ENCODE measurements around the gene CTXN1. TPM values are rescaled to one million over a fixed set of nuclear protein-coding genes. Genes with fewer than 3 reads are reported as not detected.

The CTXN1 gene
- total and polyA plus RNA-seq, 2 experiments from 2014 or later: 5.2 to 14.5 TPM

DNA sequence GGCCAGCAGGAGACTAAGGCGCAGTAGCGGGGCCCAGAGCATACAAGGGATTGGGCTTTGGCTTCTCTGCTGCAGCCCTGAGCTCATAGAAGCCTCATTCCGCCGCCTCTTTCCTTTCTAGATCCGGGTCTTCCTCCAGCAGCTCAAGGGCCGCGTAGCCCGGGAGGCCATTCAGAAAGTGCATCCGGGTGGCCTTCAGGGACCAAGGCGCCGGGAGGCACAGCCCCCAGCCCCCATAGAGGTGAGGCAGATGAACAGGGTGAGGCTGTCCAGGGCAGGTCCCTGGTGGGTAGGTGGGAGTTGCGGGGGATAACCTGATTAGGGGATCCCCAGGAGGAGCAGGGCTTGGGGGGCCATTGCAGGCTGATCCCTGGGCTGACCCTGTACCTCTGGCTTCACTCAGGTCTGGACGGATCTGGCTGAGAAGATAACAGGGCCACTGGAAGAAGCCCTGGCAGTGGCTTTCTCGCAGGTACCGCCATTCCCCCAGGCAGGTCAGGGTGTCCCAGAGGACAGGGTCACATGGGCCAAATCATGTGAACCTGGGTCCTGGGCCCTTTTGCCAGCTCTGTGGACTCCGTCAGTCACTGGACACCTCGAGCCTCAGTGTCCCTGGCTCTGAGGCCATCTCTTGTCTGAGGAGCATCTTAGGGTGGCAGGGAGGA lies 4.5 kb downstream of the CTXN1 start:
- 88% methylated on average over 17 of the region's 17 CpGs for WGBS (ENCODE audit: low lambda C conversion rate, missing lambda C conversion rate)
- H3K4me3 ChIP-seq: no peak overlapping the region
- H3K9me2 ChIP-seq (replicated peaks; ENCODE audit: insufficient read depth): no peaks in the 10 kb centered on the region
- H3K4me1 ChIP-seq (ENCODE audit: insufficient read depth): peaks cover 32% of the 10 kb centered on the region
- H3K79me2 ChIP-seq: no peaks in the 10 kb centered on the region
- no peaks in the 10 kb centered on the region for H3K9me3 ChIP-seq (ENCODE audit: low read depth)
- H3K27me3 ChIP-seq: peaks cover 14% of the 10 kb centered on the region
- H3K27ac ChIP-seq: peak overlapping the region; percentile 76
- H3K4me2 ChIP-seq: peak overlapping the region; percentile 87
- no peak overlapping the region for H2AFZ ChIP-seq
- H4K20me1 ChIP-seq (ENCODE audit: insufficient read depth, poor library complexity, severe bottlenecking): no peaks in the 10 kb centered on the region
- TF ChIP-seq, protein P1, sequence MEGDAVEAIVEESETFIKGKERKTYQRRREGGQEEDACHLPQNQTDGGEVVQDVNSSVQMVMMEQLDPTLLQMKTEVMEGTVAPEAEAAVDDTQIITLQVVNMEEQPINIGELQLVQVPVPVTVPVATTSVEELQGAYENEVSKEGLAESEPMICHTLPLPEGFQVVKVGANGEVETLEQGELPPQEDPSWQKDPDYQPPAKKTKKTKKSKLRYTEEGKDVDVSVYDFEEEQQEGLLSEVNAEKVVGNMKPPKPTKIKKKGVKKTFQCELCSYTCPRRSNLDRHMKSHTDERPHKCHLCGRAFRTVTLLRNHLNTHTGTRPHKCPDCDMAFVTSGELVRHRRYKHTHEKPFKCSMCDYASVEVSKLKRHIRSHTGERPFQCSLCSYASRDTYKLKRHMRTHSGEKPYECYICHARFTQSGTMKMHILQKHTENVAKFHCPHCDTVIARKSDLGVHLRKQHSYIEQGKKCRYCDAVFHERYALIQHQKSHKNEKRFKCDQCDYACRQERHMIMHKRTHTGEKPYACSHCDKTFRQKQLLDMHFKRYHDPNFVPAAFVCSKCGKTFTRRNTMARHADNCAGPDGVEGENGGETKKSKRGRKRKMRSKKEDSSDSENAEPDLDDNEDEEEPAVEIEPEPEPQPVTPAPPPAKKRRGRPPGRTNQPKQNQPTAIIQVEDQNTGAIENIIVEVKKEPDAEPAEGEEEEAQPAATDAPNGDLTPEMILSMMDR (IDR thresholded peaks at IDR 0.05; ENCODE audit: poor library complexity): no peak
- no peak for TF ChIP-seq EZH2 (IDR thresholded peaks at IDR 0.05; ENCODE audit: borderline replicate concordance)
- H3K36me3 ChIP-seq (replicated peaks; ENCODE audit: insufficient read depth, low read depth): no peaks in the 10 kb centered on the region
- no peak for DNase-seq (ENCODE audit: low spot score)

DNA sequence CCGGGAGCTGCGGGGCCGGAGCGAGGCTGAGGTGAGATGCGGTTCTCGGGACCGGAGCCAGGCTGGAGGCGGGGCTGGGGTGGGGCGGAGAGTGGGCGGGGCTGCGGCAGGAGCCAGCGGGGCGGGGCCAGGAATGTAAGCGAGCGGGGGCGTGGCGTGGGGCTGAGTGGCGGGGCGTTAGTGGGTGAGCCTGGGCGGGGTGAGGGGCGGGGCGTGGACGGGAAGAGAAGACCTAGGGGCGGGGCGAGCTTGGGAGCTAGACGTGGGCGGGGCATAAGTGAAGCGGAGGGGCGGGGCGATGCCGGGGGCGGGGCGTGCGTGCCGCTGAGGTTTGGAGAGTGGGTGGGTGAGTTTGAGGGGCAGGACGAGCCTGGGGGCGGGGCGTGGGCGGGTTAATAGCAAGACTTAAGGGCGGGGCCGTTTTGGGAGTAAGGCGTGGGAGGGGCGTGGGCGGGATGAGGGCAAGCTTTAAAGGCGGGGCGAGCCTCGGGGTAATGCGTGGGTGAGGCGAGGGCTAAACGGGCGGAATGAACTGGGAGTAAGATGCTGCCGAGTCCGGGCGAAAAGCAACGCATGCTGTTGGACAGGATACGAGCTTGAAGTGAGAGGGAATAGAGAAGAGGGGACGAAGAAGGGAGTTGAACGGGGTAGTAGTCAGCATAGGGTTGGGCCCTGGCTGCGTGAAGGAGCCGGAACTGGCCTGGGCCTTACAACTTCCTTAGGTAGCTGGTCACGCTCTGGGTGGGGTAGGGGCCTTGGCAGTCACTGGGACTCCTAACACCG lies 5.2 kb downstream of the CTXN1 start:
- Histone ChIP-seq H3K27ac (peak overlapping the region; percentile 93), H3K4me3 (peak overlapping the region; percentile 83), H3K9me3 (ENCODE audit: low read depth) (no peaks in the 10 kb centered on the region), H3K36me3 (replicated peaks; ENCODE audit: insufficient read depth, low read depth) (no peaks in the 10 kb centered on the region), H4K20me1 (ENCODE audit: insufficient read depth, poor library complexity, severe bottlenecking) (no peaks in the 10 kb centered on the region), H3K4me1 (ENCODE audit: insufficient read depth) (peaks cover 35% of the 10 kb centered on the region), H3K79me2 (no peaks in the 10 kb centered on the region), H3K27me3 (peaks cover 21% of the 10 kb centered on the region), H3K9me2 (replicated peaks; ENCODE audit: insufficient read depth) (no peaks in the 10 kb centered on the region), H3K4me2 (peak overlapping the region; percentile 87), H2AFZ (peak overlapping the region; percentile 84)
- TF ChIP-seq, protein P1 (IDR thresholded peaks at IDR 0.05; ENCODE audit: poor library complexity): no peak
- TF ChIP-seq EZH2 (IDR thresholded peaks at IDR 0.05; ENCODE audit: borderline replicate concordance): no peak
- TF ChIP-seq EZH2phosphoT487 (IDR thresholded peaks at IDR 0.05; ENCODE audit: low read depth, severe bottlenecking, unreplicated experiment): no peak
- DNase-seq (ENCODE audit: low spot score): peak; percentile 100
- WGBS (ENCODE audit: low lambda C conversion rate, missing lambda C conversion rate): 10% methylated on average over 25 of the region's 62 CpGs

DNA sequence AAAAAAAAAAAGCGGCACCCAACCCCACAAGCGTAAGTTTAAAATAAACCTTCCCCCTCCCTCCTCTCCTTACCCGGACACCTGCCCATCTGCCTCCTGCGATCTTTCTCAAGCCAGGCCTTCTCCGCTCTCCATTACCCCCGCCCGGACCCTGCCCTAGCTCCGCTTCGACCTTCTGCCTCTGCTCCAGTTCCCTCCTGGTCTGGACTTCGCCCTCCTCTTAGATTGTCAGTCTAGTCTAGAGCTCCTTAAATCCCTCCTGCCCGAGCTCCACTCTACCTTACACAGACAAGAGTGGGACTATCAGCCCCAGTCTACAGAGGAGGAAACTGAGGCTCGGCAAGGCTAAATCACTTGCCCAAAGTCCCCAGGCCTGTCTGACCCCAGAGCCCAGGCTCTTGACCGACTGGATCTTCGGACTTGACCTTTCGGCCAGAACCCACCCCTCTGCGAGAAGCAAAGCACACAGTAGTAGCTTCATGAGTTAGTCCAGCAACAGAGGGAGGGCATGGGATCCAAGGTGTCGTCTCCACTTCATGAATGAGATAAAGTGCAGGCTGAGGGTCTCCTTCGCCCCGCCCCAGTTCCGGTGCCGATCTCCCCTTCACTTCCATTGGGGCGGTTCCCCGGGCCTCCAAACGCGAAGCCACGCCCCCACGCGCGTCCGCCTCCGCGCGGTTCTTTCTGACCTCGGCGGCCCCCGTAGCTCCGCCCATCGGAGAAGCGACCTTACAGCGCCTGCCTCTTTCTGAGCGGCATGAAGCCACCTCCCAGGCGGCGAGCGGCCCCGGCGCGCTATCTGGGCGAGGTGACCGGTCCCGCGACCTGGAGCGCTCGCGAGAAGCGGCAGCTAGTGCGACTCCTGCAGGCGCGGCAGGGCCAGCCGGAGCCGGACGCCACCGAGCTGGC lies 6.1 kb downstream of the CTXN1 start, which contains the start of gene SNAPC2:
Gene SNAPC2 (plus strand): TSS at position 729 of the 909 bp plus-strand sequence. CDS start 29 bp downstream, at position 758.
- DNase-seq (ENCODE audit: low spot score): peak; percentile 97
- Histone ChIP-seq H3K4me3 (peak within 1 kb of the TSS; percentile 83), H3K27me3 (peaks cover 30% of the 10 kb centered on the region), H3K27ac (peak within 1 kb of the TSS; percentile 93), H3K36me3 (replicated peaks; ENCODE audit: insufficient read depth, low read depth) (no peaks in the 10 kb centered on the region), H3K4me2 (peak within 1 kb of the TSS; percentile 87), H3K9me2 (replicated peaks; ENCODE audit: insufficient read depth) (no peaks in the 10 kb centered on the region), H4K20me1 (ENCODE audit: insufficient read depth, poor library complexity, severe bottlenecking) (no peaks in the 10 kb centered on the region), H3K79me2 (no peaks in the 10 kb centered on the region), H2AFZ (peak within 1 kb of the TSS; percentile 84), H3K4me1 (ENCODE audit: insufficient read depth) (peaks cover 36% of the 10 kb centered on the region), H3K9me3 (ENCODE audit: low read depth) (no peaks in the 10 kb centered on the region)
- whole genome bisulfite sequencing (ENCODE audit: low lambda C conversion rate, missing lambda C conversion rate): 16% methylated on average over 62 of the region's 62 CpGs
- no peak for TF ChIP-seq EZH2 (IDR thresholded peaks at IDR 0.05; ENCODE audit: borderline replicate concordance)
- TF ChIP-seq, protein P1 (IDR thresholded peaks at IDR 0.05; ENCODE audit: poor library complexity): no peak
- no peak for TF ChIP-seq EZH2phosphoT487 (IDR thresholded peaks at IDR 0.05; ENCODE audit: low read depth, severe bottlenecking, unreplicated experiment)
